ENCODE results near the gene ADAM17.

ADAM17 gene

GRCh38 chr2:9471206-9471605 lies 84.4 kb downstream of the ADAM17 start:
- DNase-seq (ENCODE audit: low read depth), result no peak

DNA sequence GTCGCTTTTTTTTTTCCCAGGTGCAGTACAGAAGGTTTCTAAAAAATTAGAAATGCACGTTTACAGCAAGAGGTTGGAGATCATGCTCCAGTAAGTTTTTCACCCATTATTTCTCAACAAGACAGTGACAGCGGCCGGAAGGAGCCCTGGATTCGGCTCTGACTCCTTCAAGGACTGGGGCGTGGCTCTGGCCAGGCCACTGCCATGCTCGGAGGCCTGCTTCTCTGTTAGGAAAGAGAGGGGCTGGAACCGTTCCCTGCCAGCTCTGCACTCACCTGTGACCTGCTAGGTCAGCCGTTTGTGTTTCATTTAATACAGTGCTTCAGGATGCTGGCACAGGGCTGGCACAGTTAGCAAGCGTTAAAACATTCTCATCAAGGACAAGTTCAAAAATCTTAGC lies 87.9 kb downstream of the ADAM17 start:
- no peak for DNase-seq (ENCODE audit: low read depth)

GRCh38 chr2:9466147-9466683 lies 89.4 kb downstream of the ADAM17 start:
- DNase-seq (ENCODE audit: low read depth), result no peak

GRCh38 chr2:9465170-9465569 lies 90.5 kb downstream of the ADAM17 start:
- no peak for DNase-seq (ENCODE audit: low read depth)

GRCh38 chr2:9463698-9464034 lies 92.0 kb downstream of the ADAM17 start:
- no peak for DNase-seq (ENCODE audit: low read depth)

GRCh38 chr2:9462886-9463697 lies 92.5 kb downstream of the ADAM17 start:
- no peak for DNase-seq (ENCODE audit: low read depth)

DNA sequence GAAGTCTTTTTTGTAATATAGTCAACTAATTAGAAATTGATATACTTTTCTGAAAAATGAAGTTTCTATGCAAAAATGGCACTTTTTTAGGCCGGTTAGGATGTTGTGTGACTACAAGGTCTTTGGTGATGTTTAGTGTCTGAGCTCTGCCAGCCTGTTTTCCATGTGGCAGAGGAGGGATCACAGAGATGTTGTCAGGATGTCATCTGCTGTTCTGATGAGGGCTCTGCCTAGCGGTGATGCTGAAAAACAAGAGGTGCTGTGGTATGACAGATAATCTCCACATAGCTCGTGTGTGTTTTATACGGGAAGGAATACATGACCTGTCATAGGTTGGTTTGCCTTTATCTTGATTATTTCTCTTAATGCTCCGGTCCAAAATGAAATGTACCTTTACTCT lies 93.3 kb downstream of the ADAM17 start:
- DNase-seq (ENCODE audit: low read depth), result no peak

DNA sequence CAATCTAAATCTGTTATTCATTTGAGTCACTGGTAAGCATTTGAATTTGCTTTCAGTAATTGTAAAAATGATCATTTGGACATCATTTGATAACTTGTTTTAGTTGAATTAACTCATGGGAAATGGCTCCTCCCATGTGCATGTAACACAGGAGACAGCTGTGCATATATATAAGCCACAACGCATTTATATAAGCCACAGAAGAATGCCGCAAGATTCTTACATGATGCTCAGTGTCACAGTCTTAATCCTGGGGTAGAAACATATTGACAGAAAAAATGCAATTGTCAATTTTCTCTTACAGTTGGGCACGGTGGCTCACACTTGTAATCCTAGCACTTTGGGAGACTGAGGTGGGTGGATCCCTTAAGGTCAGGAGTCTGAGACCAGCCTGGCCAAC lies 94.6 kb downstream of the ADAM17 start:
- DNase-seq (ENCODE audit: low read depth), result no peak

- no peak for DNase-seq (ENCODE audit: low read depth)
Measured at GRCh38 chr2:9460441-9461017, 95.1 kb downstream of the ADAM17 start.

DNA sequence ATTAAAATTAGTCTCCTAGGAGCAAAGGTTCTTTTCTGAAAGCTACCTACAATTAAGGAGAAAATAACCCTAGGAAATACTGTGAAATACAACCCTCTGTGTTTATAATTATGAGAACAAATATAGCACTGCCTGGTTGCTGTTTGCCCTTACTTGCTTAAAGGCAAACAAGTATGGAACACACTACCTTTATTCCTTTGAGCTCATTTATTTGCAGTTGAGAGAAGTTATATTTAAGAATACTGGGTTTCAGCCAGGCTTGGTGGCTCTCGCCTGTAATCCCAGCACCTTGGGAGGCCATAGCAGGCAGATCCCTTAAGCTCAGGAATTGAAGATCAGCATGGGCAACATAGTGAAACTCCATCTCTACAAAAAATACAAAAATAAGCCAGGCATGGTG lies 104.4 kb downstream of the ADAM17 start:
- DNase-seq (ENCODE audit: low read depth), result no peak

- DNase-seq (ENCODE audit: low read depth), result no peak
Measured at GRCh38 chr2:9445089-9445488, 110.5 kb downstream of the ADAM17 start.

DNA sequence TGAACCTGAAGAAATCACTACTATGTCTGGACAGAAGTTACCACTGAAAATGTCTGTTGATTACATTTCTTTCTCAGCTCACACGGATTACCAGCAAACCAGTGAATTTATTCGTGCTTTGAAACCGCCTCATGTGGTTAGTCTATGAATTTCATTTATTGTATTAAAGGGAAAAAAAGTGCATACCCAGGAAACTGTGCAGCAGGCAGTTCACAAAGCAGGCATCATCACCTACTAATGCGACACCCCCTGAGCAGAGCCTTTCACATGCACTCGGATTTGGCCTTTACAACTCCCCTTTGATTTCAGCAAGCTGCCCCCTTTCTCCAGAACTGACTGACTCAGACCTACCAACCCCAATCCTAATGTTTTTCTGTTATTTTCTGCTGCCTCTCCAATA lies 112.1 kb downstream of the ADAM17 start:
- DNase-seq (ENCODE audit: low read depth), result no peak

- DNase-seq (ENCODE audit: low read depth), result no peak
Measured at GRCh38 chr2:9441556-9441955, 114.1 kb downstream of the ADAM17 start.

DNA sequence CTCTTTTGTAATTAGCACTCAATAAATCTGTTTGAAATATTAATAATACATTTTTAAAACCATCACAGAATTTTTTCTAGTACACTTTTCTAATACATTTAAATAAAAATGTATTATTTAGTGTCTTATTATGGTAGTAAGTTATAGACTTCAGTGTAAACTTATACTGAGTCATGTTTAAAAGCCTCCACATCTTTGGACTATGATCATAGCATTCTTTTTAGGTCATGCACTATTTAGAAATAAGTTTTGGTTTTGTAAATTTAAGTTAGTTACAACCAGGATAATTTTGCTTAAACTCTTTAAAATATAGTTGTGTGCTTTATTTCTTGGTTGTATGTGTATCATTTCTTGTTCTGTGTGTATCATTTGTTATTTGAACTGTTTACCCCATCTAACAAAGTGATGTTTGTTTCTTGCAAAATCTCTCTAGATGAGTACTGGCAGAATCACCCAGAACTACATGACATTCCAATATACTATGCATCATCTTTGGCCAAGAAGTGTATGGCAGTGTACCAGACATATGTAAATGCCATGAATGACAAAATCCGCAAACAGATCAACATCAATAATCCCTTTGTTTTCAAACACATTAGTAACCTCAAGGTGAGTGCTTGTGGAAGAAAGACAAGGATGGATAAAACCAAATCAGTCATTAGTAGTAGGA lies 115.4 kb downstream of the ADAM17 start:
- peak; percentile 24 for DNase-seq (ENCODE audit: low read depth)

DNA sequence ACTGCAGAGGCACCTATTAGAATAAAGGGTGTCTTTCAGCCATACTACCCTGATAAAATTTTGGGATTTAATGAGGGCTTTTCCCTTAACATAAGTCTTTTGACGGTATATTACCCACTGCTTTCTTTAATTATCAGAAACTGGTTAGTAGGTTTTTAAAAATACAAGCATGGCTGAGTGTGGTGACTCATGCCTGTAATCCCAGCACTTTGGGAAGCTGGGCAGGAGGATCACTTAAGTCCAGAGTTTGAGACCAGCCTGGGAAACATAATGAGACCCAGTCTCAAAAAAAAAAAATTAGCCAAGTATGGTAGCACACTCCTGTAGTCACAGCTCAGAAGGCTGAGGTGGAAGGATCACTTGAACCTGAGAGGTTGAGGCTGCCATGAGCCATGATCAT lies 116.1 kb downstream of the ADAM17 start:
- no peak for DNase-seq (ENCODE audit: low read depth)

Measured in fibroblast of the conjunctiva (primary cell).